Measurements from ENCODE around the gene UBFD1.

Gene UBFD1

DNA sequence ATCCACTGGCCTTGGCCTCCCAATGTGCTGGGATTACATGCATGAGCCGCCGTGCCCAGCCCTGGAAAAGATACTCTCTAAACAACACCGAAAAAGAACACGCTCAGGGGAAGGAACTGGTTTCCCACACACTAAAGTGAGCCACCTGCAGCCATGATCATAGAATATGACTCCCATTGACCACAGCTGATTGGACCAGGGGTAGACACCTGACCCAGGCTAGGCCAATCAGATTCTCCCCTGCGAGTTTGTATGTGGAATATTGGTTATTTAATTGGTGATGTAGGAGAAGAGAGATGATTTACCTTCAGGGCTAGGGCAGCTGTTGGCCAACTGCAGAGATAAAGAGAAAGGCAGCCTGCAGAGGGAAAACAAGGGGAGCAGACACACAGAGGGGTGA, 38.2 kb upstream of the UBFD1 start:
- Histone ChIP-seq H3K9me3 (ENCODE audit: insufficient read depth, low read depth, low read length) (no peaks in the 10 kb centered on the region), H3K36me3 (ENCODE audit: control insufficient read depth in 1 of 2, insufficient read depth in 2 of 2, low read length in 2 of 2) (peaks cover 10 to 21% of the 10 kb centered on the region in 2 experiments), H3K18ac (ENCODE audit: low read length) (no peak overlapping the region), H2AK5ac (ENCODE audit: low read length) (no peak overlapping the region), H3K27me3 (ENCODE audit: insufficient read depth, low read length) (no peaks in the 10 kb centered on the region), H2BK12ac (ENCODE audit: low read length) (no peak overlapping the region), H3K23ac (ENCODE audit: low read length) (no peak overlapping the region), H3K4me3 (ENCODE audit: low read depth, low read length) (no peak overlapping the region), H2BK120ac (ENCODE audit: insufficient read depth, low read length, poor library complexity) (no peak overlapping the region), H2AFZ (ENCODE audit: insufficient read depth, low read length, poor library complexity) (no peak overlapping the region), H3K4me2 (ENCODE audit: low read length) (no peak overlapping the region), H4K12ac (ENCODE audit: low read depth, low read length) (no peak overlapping the region), H3K4ac (ENCODE audit: low read depth, low read length) (no peak overlapping the region), H3K9ac (ENCODE audit: low read length) (no peak overlapping the region), H3K4me1 (ENCODE audit: control insufficient read depth in 1 of 2, insufficient read depth in 2 of 2, low read length in 2 of 2) (no peaks in the 10 kb centered on the region), H3K14ac (ENCODE audit: low read length) (no peak overlapping the region), H2BK5ac (ENCODE audit: low read depth, low read length, poor library complexity) (no peak overlapping the region), H3K27ac (ENCODE audit: low read depth, low read length) (no peak overlapping the region), H3K79me1 (ENCODE audit: low read length) (no peaks in the 10 kb centered on the region), H4K8ac (ENCODE audit: low read depth, low read length) (no peak overlapping the region), H3K79me2 (ENCODE audit: control insufficient read depth, insufficient read depth, low read length, poor library complexity) (no peaks in the 10 kb centered on the region), H4K91ac (ENCODE audit: low read depth, low read length) (no peak overlapping the region)
- WGBS (ENCODE audit: extremely low coverage, insufficient coverage, insufficient read length): no CpG with 5 or more reads among the region's 5 CpGs
- DNase-seq: no peak

- Histone ChIP-seq H3K9me3 (ENCODE audit: insufficient read depth, low read depth, low read length) (no peaks in the 10 kb centered on the region), H3K36me3 (ENCODE audit: control insufficient read depth in 1 of 2, insufficient read depth in 2 of 2, low read length in 2 of 2) (peaks cover 17 to 30% of the 10 kb centered on the region in 2 experiments), H4K8ac (ENCODE audit: low read depth, low read length) (no peak overlapping the region), H3K4ac (ENCODE audit: low read depth, low read length) (no peak overlapping the region), H3K9ac (ENCODE audit: low read length) (no peak overlapping the region), H4K91ac (ENCODE audit: low read depth, low read length) (no peak overlapping the region), H3K79me2 (ENCODE audit: control insufficient read depth, insufficient read depth, low read length, poor library complexity) (no peaks in the 10 kb centered on the region), H4K12ac (ENCODE audit: low read depth, low read length) (no peak overlapping the region), H3K27me3 (ENCODE audit: insufficient read depth, low read length) (no peaks in the 10 kb centered on the region), H2BK120ac (ENCODE audit: insufficient read depth, low read length, poor library complexity) (no peak overlapping the region), H3K79me1 (ENCODE audit: low read length) (no peaks in the 10 kb centered on the region), H2BK12ac (ENCODE audit: low read length) (no peak overlapping the region), H3K27ac (ENCODE audit: low read depth, low read length) (no peak overlapping the region), H2AFZ (ENCODE audit: insufficient read depth, low read length, poor library complexity) (no peak overlapping the region), H3K14ac (ENCODE audit: low read length) (no peak overlapping the region), H2AK5ac (ENCODE audit: low read length) (no peak overlapping the region), H2BK5ac (ENCODE audit: low read depth, low read length, poor library complexity) (no peak overlapping the region), H3K4me1 (ENCODE audit: control insufficient read depth in 1 of 2, insufficient read depth in 2 of 2, low read length in 2 of 2) (no peaks in the 10 kb centered on the region), H3K23ac (ENCODE audit: low read length) (no peak overlapping the region), H3K4me3 (ENCODE audit: low read depth, low read length) (no peak overlapping the region), H3K4me2 (ENCODE audit: low read length) (no peak overlapping the region), H3K18ac (ENCODE audit: low read length) (no peak overlapping the region)
- no CpG with 5 or more reads among the region's 4 CpGs for WGBS (ENCODE audit: extremely low coverage, insufficient coverage, insufficient read length)
- DNase-seq: no peak
These were observed 37.0 kb upstream of the UBFD1 start for GRCh38 chr16:23520500-23520899.

- Histone ChIP-seq H3K23ac (ENCODE audit: low read length) (no peak overlapping the region), H4K12ac (ENCODE audit: low read depth, low read length) (no peak overlapping the region), H2BK120ac (ENCODE audit: insufficient read depth, low read length, poor library complexity) (no peak overlapping the region), H3K27me3 (ENCODE audit: insufficient read depth, low read length) (no peaks in the 10 kb centered on the region), H3K4me1 (ENCODE audit: control insufficient read depth in 1 of 2, insufficient read depth in 2 of 2, low read length in 2 of 2) (no peaks in the 10 kb centered on the region), H4K8ac (ENCODE audit: low read depth, low read length) (no peak overlapping the region), H3K14ac (ENCODE audit: low read length) (no peak overlapping the region), H3K4me3 (ENCODE audit: low read depth, low read length) (no peak overlapping the region), H2BK12ac (ENCODE audit: low read length) (no peak overlapping the region), H3K79me2 (ENCODE audit: control insufficient read depth, insufficient read depth, low read length, poor library complexity) (no peaks in the 10 kb centered on the region), H2AK5ac (ENCODE audit: low read length) (no peak overlapping the region), H3K4ac (ENCODE audit: low read depth, low read length) (no peak overlapping the region), H3K4me2 (ENCODE audit: low read length) (no peak overlapping the region), H2AFZ (ENCODE audit: insufficient read depth, low read length, poor library complexity) (no peak overlapping the region), H3K18ac (ENCODE audit: low read length) (no peak overlapping the region), H3K27ac (ENCODE audit: low read depth, low read length) (no peak overlapping the region), H4K91ac (ENCODE audit: low read depth, low read length) (no peak overlapping the region), H3K9me3 (ENCODE audit: insufficient read depth, low read depth, low read length) (no peaks in the 10 kb centered on the region), H3K36me3 (ENCODE audit: control insufficient read depth in 1 of 2, insufficient read depth in 2 of 2, low read length in 2 of 2) (peaks cover 17 to 30% of the 10 kb centered on the region in 2 experiments), H2BK5ac (ENCODE audit: low read depth, low read length, poor library complexity) (no peak overlapping the region), H3K79me1 (ENCODE audit: low read length) (no peaks in the 10 kb centered on the region), H3K9ac (ENCODE audit: low read length) (no peak overlapping the region)
- no CpG with 5 or more reads among the region's 4 CpGs for WGBS (ENCODE audit: extremely low coverage, insufficient coverage, insufficient read length)
- DNase-seq: no peak
These were observed 36.3 kb upstream of the UBFD1 start for GRCh38 chr16:23521037-23521743.

DNA sequence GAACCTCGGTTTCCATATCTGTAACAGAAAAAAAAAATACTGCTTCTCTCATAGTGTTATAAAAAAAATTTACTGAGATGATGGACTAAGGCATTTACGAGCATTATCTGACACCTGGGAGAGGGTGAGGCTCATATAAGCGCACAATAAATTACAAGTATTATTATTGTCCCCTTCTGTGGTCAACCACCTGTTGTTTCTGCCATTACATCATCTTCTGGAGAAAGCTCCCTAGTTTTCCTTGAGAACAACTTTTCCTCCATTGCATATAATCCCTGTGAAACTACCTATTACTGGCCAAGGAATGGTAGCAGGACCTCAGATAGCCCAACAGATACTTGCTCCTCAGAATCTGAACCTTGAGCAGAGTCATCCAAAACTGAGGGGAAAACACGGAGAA, 35.6 kb upstream of the UBFD1 start:
- no peak overlapping the region for H3K27ac ChIP-seq (ENCODE audit: low read depth, low read length)
- no peak overlapping the region for H3K4me2 ChIP-seq (ENCODE audit: low read length)
- H2BK12ac ChIP-seq (ENCODE audit: low read length): no peak overlapping the region
- WGBS (ENCODE audit: extremely low coverage, insufficient coverage, insufficient read length): no CpG with 5 or more reads among the region's 4 CpGs
- H3K9ac ChIP-seq (ENCODE audit: low read length): no peak overlapping the region
- H3K79me2 ChIP-seq (ENCODE audit: control insufficient read depth, insufficient read depth, low read length, poor library complexity): no peaks in the 10 kb centered on the region
- no peak overlapping the region for H2BK5ac ChIP-seq (ENCODE audit: low read depth, low read length, poor library complexity)
- no peak overlapping the region for H3K23ac ChIP-seq (ENCODE audit: low read length)
- H3K18ac ChIP-seq (ENCODE audit: low read length): no peak overlapping the region
- no peak for DNase-seq
- H3K9me3 ChIP-seq (ENCODE audit: insufficient read depth, low read depth, low read length): no peaks in the 10 kb centered on the region
- no peaks in the 10 kb centered on the region for H3K27me3 ChIP-seq (ENCODE audit: insufficient read depth, low read length)
- H2AFZ ChIP-seq (ENCODE audit: insufficient read depth, low read length, poor library complexity): no peak overlapping the region
- no peak overlapping the region for H4K8ac ChIP-seq (ENCODE audit: low read depth, low read length)
- H4K91ac ChIP-seq (ENCODE audit: low read depth, low read length): no peak overlapping the region
- H3K4me3 ChIP-seq (ENCODE audit: low read depth, low read length): no peak overlapping the region
- H2BK120ac ChIP-seq (ENCODE audit: insufficient read depth, low read length, poor library complexity): no peak overlapping the region
- no peak overlapping the region for H2AK5ac ChIP-seq (ENCODE audit: low read length)
- no peaks in the 10 kb centered on the region for H3K79me1 ChIP-seq (ENCODE audit: low read length)
- H3K4ac ChIP-seq (ENCODE audit: low read depth, low read length): no peak overlapping the region
- H4K12ac ChIP-seq (ENCODE audit: low read depth, low read length): no peak overlapping the region
- H3K4me1 ChIP-seq (ENCODE audit: control insufficient read depth in 1 of 2, insufficient read depth in 2 of 2, low read length in 2 of 2): no peaks in the 10 kb centered on the region
- H3K14ac ChIP-seq (ENCODE audit: low read length): no peak overlapping the region
- peaks cover 17 to 30% of the 10 kb centered on the region in 2 experiments for H3K36me3 ChIP-seq (ENCODE audit: control insufficient read depth in 1 of 2, insufficient read depth in 2 of 2, low read length in 2 of 2)

All from trophoblast cell (in vitro differentiated cells and primary cell).